Gastroesophageal sphincter (tissue), 3 donors: ENCODE data around the gene TMCO4.

Experiments
- CTCF ChIP-seq, 4 experiments: fragments of 200-600 bp in 2 of 4; fragments of 450-650 bp in 2 of 4; sonication (generic) in 1 of 4; IDR thresholded peaks; one replicate each; pipeline ENCODE4 v1.5.1; 2017 to 2019; ENCODE audit warnings: antibody characterized with exemption in 4 of 4, mild to moderate bottlenecking in 2 of 4, moderate library complexity in 2 of 4
- EP300 ChIP-seq: sonication (generic); formaldehyde crosslinking; IDR thresholded peaks from one replicate; pipeline ENCODE4 v1.6.1; 2017; ENCODE audit warnings: antibody characterized with exemption, mild to moderate bottlenecking

- TF ChIP-seq EP300: no peak
- TF ChIP-seq CTCF (IDR thresholded peaks at IDR 0.05): no peak
These were observed 163.7 kb downstream of the TMCO4 start for GRCh38 chr1:19636065-19636464.
